Astrocyte of the cerebellum (primary cell): ENCODE results near the gene GDPD1.

Source experiments
- DNase-seq: peaks from one replicate; pipeline ENCODE4 v3.0.0-alpha.2; 2011; ENCODE audit warnings: low read depth
- H3K4me3 ChIP-seq: 2 replicates; pipeline ENCODE4 v1.5.1; 2011; ENCODE audit warnings: mild to moderate bottlenecking, low read depth, low read length, moderate library complexity
- in situ Hi-C: cut with HindIII; loops from 2 replicates; pipeline ENCODE4 v1.10.0; 2017; ENCODE audit warnings: low sequenced_read_pairs
- TF ChIP-seq, protein P1 (sequence below): IDR thresholded peaks from 2 replicates; pipeline ENCODE4 v1.5.1; 2012; ENCODE audit warnings: low read length, low read depth, moderate library complexity, mild to moderate bottlenecking; ENCODE audit errors: missing control alignments

The GDPD1 gene

DNA sequence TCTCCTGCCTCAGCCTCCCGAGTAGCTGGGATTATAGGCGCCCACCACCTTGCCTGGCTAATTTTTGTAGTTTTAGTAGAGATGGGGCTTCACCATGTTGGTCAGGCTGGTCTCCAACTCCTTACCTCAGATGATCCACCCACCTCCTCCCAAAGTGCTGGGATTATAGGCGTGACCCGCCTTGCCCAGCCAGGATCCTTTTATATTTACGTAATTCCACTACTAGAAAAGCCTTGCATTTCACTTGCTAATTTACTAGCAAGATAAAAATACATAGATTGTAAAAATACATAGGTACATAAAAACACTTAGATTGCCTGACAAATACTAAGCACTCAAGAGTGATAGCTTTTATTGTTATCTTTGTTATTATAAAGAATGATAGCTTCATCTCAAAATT lies 47.5 kb downstream of the GDPD1 start:
- TF ChIP-seq, protein P1, sequence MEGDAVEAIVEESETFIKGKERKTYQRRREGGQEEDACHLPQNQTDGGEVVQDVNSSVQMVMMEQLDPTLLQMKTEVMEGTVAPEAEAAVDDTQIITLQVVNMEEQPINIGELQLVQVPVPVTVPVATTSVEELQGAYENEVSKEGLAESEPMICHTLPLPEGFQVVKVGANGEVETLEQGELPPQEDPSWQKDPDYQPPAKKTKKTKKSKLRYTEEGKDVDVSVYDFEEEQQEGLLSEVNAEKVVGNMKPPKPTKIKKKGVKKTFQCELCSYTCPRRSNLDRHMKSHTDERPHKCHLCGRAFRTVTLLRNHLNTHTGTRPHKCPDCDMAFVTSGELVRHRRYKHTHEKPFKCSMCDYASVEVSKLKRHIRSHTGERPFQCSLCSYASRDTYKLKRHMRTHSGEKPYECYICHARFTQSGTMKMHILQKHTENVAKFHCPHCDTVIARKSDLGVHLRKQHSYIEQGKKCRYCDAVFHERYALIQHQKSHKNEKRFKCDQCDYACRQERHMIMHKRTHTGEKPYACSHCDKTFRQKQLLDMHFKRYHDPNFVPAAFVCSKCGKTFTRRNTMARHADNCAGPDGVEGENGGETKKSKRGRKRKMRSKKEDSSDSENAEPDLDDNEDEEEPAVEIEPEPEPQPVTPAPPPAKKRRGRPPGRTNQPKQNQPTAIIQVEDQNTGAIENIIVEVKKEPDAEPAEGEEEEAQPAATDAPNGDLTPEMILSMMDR: no peak

DNA sequence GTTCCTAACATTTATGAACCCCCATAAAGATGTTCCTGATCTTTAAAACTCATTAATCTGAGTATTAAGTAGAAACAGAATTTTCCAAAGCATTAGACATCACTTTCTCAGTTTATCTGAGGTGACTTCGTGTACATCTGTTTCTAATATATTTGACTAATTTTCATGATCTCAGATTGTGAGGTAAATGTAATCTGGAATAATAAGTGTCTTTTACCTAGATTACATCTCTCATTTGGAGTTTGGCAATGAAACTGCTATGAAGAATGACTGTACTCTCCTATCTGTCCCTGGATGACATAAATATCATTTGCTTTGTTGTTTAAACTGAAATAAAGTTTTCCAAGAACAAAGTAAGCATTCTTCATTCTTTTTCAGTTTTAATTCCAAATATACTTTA lies 55.3 kb downstream of the GDPD1 start:
- no peak for DNase-seq
- in situ Hi-C loops: loop anchor here (10.0 kb wide), 1 partner anchor 89 kb away; no protein-coding TSS in a partner anchor
- TF ChIP-seq, protein P1: no peak
- H3K4me3 ChIP-seq: no peak overlapping the region

More for the DNA sequence above, 47.5 kb downstream of the GDPD1 start:
- no peak overlapping the region for H3K4me3 ChIP-seq
- in situ Hi-C loops: no loop called here
- DNase-seq: no peak

DNA sequence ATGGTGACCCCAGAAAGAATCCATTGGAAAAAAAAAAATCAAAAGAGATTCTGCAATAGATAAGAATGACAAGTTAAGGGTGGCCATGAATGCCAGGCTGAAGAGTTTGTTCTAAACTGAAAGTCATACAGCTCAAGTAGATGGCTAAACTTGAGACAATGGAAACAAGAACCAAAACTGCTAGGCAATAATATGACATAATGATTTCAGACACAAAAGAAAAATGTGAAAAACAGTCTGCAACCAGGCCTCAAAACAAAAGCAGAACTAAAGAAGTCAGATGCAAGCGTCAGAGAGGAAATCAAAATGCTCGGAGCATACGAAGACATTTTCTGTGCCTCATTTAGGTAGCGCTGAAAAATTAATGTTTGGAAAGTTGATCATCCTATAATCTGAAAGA lies 56.7 kb downstream of the GDPD1 start:
- no peak for DNase-seq
- TF ChIP-seq, protein P1: no peak
- in situ Hi-C loops: loop anchor here (10.0 kb wide), 1 partner anchor 88 kb away; no protein-coding TSS in a partner anchor
- H3K4me3 ChIP-seq: no peak overlapping the region

- in situ Hi-C loops: loop anchor here (10.0 kb wide), 1 partner anchor 86 kb away; no protein-coding TSS in a partner anchor
These were observed 58.1 kb downstream of the GDPD1 start for GRCh38 chr17:59278406-59278805.

DNA sequence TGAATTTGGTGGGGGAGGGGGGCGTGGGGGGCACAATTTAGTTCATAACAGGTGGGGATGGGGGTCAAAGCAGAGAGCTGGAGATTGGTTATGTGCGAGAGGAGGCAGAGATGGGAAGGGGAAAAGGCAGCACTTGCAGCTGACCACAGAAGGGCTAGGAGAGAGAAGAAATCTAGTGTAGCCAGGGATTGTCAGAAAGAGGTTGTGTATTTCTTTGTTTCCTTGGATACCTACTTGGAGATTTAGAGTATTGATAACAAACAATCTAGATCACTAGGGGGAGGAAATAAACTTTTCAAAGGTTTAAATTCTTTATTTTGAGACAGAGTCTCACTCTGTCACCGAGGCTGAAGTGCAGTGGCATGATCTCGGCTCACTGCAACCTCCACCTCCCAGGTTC lies 64.0 kb downstream of the GDPD1 start:
- DNase-seq: no peak
- H3K4me3 ChIP-seq: no peak overlapping the region
- in situ Hi-C loops: no loop called here
- TF ChIP-seq, protein P1: no peak

More at GRCh38 chr17:59278406-59278805, 58.1 kb downstream of the GDPD1 start:
- TF ChIP-seq, protein P1: no peak
- no peak for DNase-seq
- H3K4me3 ChIP-seq: no peak overlapping the region

GRCh38 chr17:59287452-59287851 lies 67.1 kb downstream of the GDPD1 start:
- TF ChIP-seq, protein P1: no peak
- DNase-seq: no peak
- in situ Hi-C loops: no loop called here
- no peak overlapping the region for H3K4me3 ChIP-seq
